Lung (tissue), 12 donors: ENCODE measurements around the gene ING5. TPM values are rescaled to one million over a fixed set of nuclear protein-coding genes. Genes with fewer than 3 reads are reported as not detected.
A peak's percentile ranks its signal among the peaks of the same experiment; 100 is the strongest.

Experiments
- ATAC-seq: fragments of 200-7000 bp; cut with Tn5 transposase; one replicate; pipeline ENCODE4 v1.9.1; 2020; ENCODE audit warnings: moderate number of reproducible peaks; ENCODE audit not compliant: insufficient read depth, low FRiP score
- DNase-seq, 3 donors: peaks; one replicate each; pipeline ENCODE4 v3.0.0-alpha.2; 2013 to 2017
- H3K27ac ChIP-seq, 2 donors: one replicate each; pipeline ENCODE4 v1.5.1; 2013; ENCODE audit warnings: mild to moderate bottlenecking in 2 of 2, moderate library complexity in 2 of 2, control low read depth in 1 of 2, inconsistent platforms in 1 of 2, low read depth in 1 of 2, low read length in 1 of 2
- H3K27me3 ChIP-seq, 3 donors: one replicate each; pipeline ENCODE4 v1.5.1; 2013; ENCODE audit warnings: low read length in 2 of 3; ENCODE audit not compliant: control insufficient read depth in 3 of 3, insufficient read depth in 3 of 3
- H3K36me3 ChIP-seq, 4 donors: one replicate each; pipeline ENCODE4 v1.5.1; 2013; ENCODE audit warnings: low read length in 4 of 4, mild to moderate bottlenecking in 1 of 4, moderate library complexity in 1 of 4; ENCODE audit not compliant: control insufficient read depth in 4 of 4, insufficient read depth in 4 of 4
- H3K4me1 ChIP-seq, 5 donors: one replicate each; pipeline ENCODE4 v1.5.1; 2013; ENCODE audit warnings: low read length in 5 of 5, mild to moderate bottlenecking in 2 of 5, moderate library complexity in 1 of 5; ENCODE audit not compliant: control insufficient read depth in 5 of 5, insufficient read depth in 5 of 5
- H3K4me3 ChIP-seq: one replicate; pipeline ENCODE4 v1.5.1; 2013; ENCODE audit warnings: mild to moderate bottlenecking, control low read depth, moderate library complexity
- H3K9ac ChIP-seq, 2 donors: one replicate each; pipeline ENCODE4 v1.5.1; 2013; ENCODE audit warnings: low read length in 2 of 2, control low read depth in 1 of 2; ENCODE audit not compliant: insufficient read depth in 1 of 2
- H3K9me3 ChIP-seq, 4 donors: one replicate each; pipeline ENCODE4 v1.5.1; 2013; ENCODE audit warnings: low read length in 3 of 4, mild to moderate bottlenecking in 1 of 4, moderate library complexity in 1 of 4; ENCODE audit not compliant: control insufficient read depth in 4 of 4, insufficient read depth in 3 of 4
- CTCF ChIP-seq: IDR thresholded peaks from 2 replicates; pipeline ENCODE4 v1.5.1; 2012; ENCODE audit warnings: mild to moderate bottlenecking; ENCODE audit errors: control extremely low read depth, extremely low read depth
- WGBS, 2 donors: extraction: QIAGEN DNeasy Blood & Tissue Kit; methylation state at CpG; one replicate each; pipeline ENCODE4 v1.1.7; 2013; 5-methylcytosine and 5-hydroxymethylcytosine counted together
- polyA plus RNA-seq, 2 donors: library from polyadenylated mRNA; stranded (reverse); fragments of 200-250 nt; gene quantifications; one replicate each; pipeline ENCODE4 v1.2.1, GENCODE V29; 2013
- total RNA-seq, 2 donors: library from RNA; depleted of rRNA in 1 of 2; stranded (reverse); fragments of >200 nt in 1 of 2; gene quantifications; one replicate each; pipeline ENCODE4 v1.2.1, GENCODE V29; 2014 to 2021
- donor health status: control.
- donor health status: control.
- donor health status: Bipolar disorder and iron deficiency.
- donor health status: healthy.
- donor health status: DM: yes; HTN: yes; CAD: no.

The ING5 gene
- total and polyA plus RNA-seq, 4 donors, result 19.2 to 46.8 (median 31.1) TPM

DNA sequence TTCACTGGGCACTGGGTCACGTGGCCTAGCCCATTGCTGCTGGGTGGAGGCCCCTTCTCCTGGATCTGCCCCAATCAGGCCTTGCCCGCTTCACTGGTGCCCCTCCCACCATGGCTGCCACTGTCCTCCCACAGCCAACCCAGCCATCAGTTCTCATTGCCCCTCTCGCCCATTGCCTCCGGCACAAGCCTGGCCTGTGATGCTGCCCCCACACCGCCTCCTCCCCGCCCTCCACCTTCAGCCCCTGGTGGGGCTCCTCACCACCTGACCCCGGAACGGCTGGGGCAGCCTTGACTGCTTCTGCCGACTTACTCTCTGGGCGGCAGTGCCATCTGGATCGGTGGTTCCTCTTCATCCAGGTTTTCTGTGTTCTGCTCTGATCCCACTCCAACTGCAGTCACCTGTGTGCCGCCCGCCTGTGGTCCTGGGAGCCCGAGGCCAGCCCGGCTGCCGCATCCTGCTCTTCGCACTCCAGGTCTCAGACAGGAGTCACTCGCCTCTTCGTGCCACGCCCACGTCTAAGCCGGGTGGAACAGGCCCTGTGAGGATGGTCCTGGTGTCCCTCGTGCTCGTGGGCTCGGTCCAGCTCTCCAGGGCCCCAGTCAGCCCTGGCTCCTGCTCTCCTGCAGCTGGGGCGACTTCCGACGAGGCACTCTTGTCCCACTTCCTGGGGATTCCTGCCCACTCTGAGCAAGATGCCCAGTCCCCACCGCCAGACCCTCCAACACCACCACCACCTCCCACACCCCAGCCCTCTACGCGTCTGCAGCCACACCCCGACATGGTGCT is 46.8 kb downstream of the ING5 start:
- Histone ChIP-seq H3K9ac (no peak overlapping the region), H3K9me3 (no peaks in the 10 kb centered on the region), H3K36me3 (peaks cover 2 to 33% (median 27%) of the 10 kb centered on the region in 4 donors), H3K27me3 (no peaks in the 10 kb centered on the region), H3K4me1 (peaks cover 0 to 3% (median 0%) of the 10 kb centered on the region in 5 donors), H3K4me3 (no peak overlapping the region), H3K27ac (no peak overlapping the region)
- DNase-seq (no peak), ATAC-seq (no peak)
- whole genome bisulfite sequencing, 2 donors, result 93 to 97% methylated on average over 32 of the region's 32 CpGs
- no peak for TF ChIP-seq CTCF

GRCh38 chr2:241750076-241750840 is 48.4 kb downstream of the ING5 start:
- Histone ChIP-seq H3K27ac (no peak overlapping the region), H3K9ac (no peak overlapping the region), H3K9me3 (no peaks in the 10 kb centered on the region), H3K4me1 (peaks cover 0 to 3% (median 0%) of the 10 kb centered on the region in 5 donors), H3K27me3 (no peaks in the 10 kb centered on the region), H3K36me3 (peaks cover 0 to 29% (median 16%) of the 10 kb centered on the region in 4 donors), H3K4me3 (no peak overlapping the region)
- peak in 1 of 3 donors; percentile 34 for DNase-seq
- ATAC-seq, result no peak
- WGBS, 2 donors, result 66 to 75% methylated on average over 22 of the region's 22 CpGs
- no peak for TF ChIP-seq CTCF

GRCh38 chr2:241751152-241751551 is 49.3 kb downstream of the ING5 start:
- DNase-seq (no peak), ATAC-seq (no peak)
- no peak overlapping the region for H3K4me3 ChIP-seq
- TF ChIP-seq CTCF, result no peak
- H3K9ac ChIP-seq, result no peak overlapping the region
- no peaks in the 10 kb centered on the region for H3K9me3 ChIP-seq
- no peak overlapping the region for H3K27ac ChIP-seq
- peaks cover 0 to 36% (median 10%) of the 10 kb centered on the region in 4 donors for H3K36me3 ChIP-seq
- WGBS, 2 donors, result 91 to 98% methylated on average over 15 of the region's 15 CpGs
- H3K27me3 ChIP-seq, result no peaks in the 10 kb centered on the region
- peaks cover 0 to 3% (median 0%) of the 10 kb centered on the region in 5 donors for H3K4me1 ChIP-seq
